Measurements from ENCODE around the gene PLEKHG3. TPM values are rescaled to one million over a fixed set of nuclear protein-coding genes. Genes with fewer than 3 reads are reported as not detected.
"Not testable (repeated sequence)": the region's sequence is repeated elsewhere in the genome, so short reads cannot be mapped to it uniquely, and the experiment has no call there.

PLEKHG3 gene
- total RNA-seq, result 5.9 and 15.7 TPM in 2 replicates

GRCh38 chr14:64704143-64704742 lies at the start of gene PLEKHG3:
PLEKHG3 (plus strand) TSS chr14:64704424; CDS start chr14:64727632, 23,208 bp downstream.
- DNase-seq (ENCODE audit: low read depth in 2 of 2), result peak; percentile 43 to 75

GRCh38 chr14:64654901-64655300 lies 49.3 kb upstream of the PLEKHG3 start:
- DNase-seq (ENCODE audit: low read depth in 2 of 2), result no peak

- DNase-seq (ENCODE audit: low read depth in 2 of 2), result peak in 1 of 2 donors; percentile 35
Observed at GRCh38 chr14:64656986-64657385, 47.2 kb upstream of the PLEKHG3 start.

GRCh38 chr14:64658201-64658600 lies 46.0 kb upstream of the PLEKHG3 start:
- DNase-seq (ENCODE audit: low read depth in 2 of 2), result no peak

GRCh38 chr14:64658700-64659264 lies 45.4 kb upstream of the PLEKHG3 start:
- DNase-seq (ENCODE audit: low read depth in 2 of 2), result not testable (repeated sequence)

GRCh38 chr14:64659366-64659765 lies 44.9 kb upstream of the PLEKHG3 start:
- no peak for DNase-seq (ENCODE audit: low read depth in 2 of 2)

- DNase-seq (ENCODE audit: low read depth in 2 of 2), result peak; percentile 8 to 24
Observed at GRCh38 chr14:64663174-64663573, 41.0 kb upstream of the PLEKHG3 start.

- DNase-seq (ENCODE audit: low read depth in 2 of 2), result peak; percentile 68
Observed at GRCh38 chr14:64671591-64671990, 32.6 kb upstream of the PLEKHG3 start.

- DNase-seq (ENCODE audit: low read depth in 2 of 2), result no peak
Observed at GRCh38 chr14:64673316-64673715, 30.9 kb upstream of the PLEKHG3 start.

- no peak for DNase-seq (ENCODE audit: low read depth in 2 of 2)
Observed at GRCh38 chr14:64673748-64674147, 30.5 kb upstream of the PLEKHG3 start.

- no peak for DNase-seq (ENCODE audit: low read depth in 2 of 2)
Observed at GRCh38 chr14:64674829-64675228, 29.4 kb upstream of the PLEKHG3 start.

- DNase-seq (ENCODE audit: low read depth in 2 of 2), result no peak
Observed at GRCh38 chr14:64675312-64675711, 28.9 kb upstream of the PLEKHG3 start.

GRCh38 chr14:64676410-64677008 lies 27.7 kb upstream of the PLEKHG3 start:
- DNase-seq (ENCODE audit: low read depth in 2 of 2), result no peak

- no peak for DNase-seq (ENCODE audit: low read depth in 2 of 2)
Observed at GRCh38 chr14:64680013-64680713, 24.1 kb upstream of the PLEKHG3 start.

- DNase-seq (ENCODE audit: low read depth in 2 of 2), result no peak
Observed at GRCh38 chr14:64680714-64681065, 23.5 kb upstream of the PLEKHG3 start.

GRCh38 chr14:64681796-64682710 lies 22.2 kb upstream of the PLEKHG3 start:
- DNase-seq (ENCODE audit: low read depth in 2 of 2), result peak in 1 of 2 donors; percentile 90

GRCh38 chr14:64682843-64683242 lies 21.4 kb upstream of the PLEKHG3 start:
- DNase-seq (ENCODE audit: low read depth in 2 of 2), result no peak

GRCh38 chr14:64683264-64683663 lies 21.0 kb upstream of the PLEKHG3 start:
- DNase-seq (ENCODE audit: low read depth in 2 of 2), result no peak

GRCh38 chr14:64684091-64684490 lies 20.1 kb upstream of the PLEKHG3 start:
- DNase-seq (ENCODE audit: low read depth in 2 of 2), result peak in 1 of 2 donors; percentile 14

GRCh38 chr14:64685371-64686281 lies 18.6 kb upstream of the PLEKHG3 start:
- DNase-seq (ENCODE audit: low read depth in 2 of 2), result no peak

GRCh38 chr14:64686282-64686615 lies 18.0 kb upstream of the PLEKHG3 start:
- no peak for DNase-seq (ENCODE audit: low read depth in 2 of 2)
